PC-3 (cell line): ENCODE data around the gene TREX2.

Experiments used
- CTCF ChIP-seq: fragments of 300-600 bp; sonication (generic); conservative IDR thresholded peaks from 2 replicates; pipeline ENCODE4 v1.5.1; 2017; ENCODE audit warnings: antibody characterized with exemption, low read depth, mild to moderate bottlenecking, low read length
- EZH2 ChIP-seq: fragments of 300-600 bp; sonication (generic); IDR thresholded peaks from one replicate; pipeline ENCODE4 v1.6.1; 2017; ENCODE audit warnings: antibody characterized with exemption, mild to moderate bottlenecking, low read length; ENCODE audit not compliant: unreplicated experiment
- EZH2phosphoT487 ChIP-seq: fragments of 300-600 bp; sonication (generic); IDR thresholded peaks from 2 replicates; pipeline ENCODE4 v1.6.1; 2018; ENCODE audit warnings: mild to moderate bottlenecking, antibody characterized with exemption, low read length, borderline replicate concordance

GRCh38 chrX:153475751-153476281 lies 30.0 kb upstream of the TREX2 start:
- no peak for TF ChIP-seq CTCF
- no peak for TF ChIP-seq EZH2
- no peak for TF ChIP-seq EZH2phosphoT487
